Duodenal mucosa (tissue), 2 donors: ENCODE data around the gene ADARB2.

ENCODE experiments used
- H3K27ac ChIP-seq: one replicate; pipeline ENCODE4 v1.7.0; 2013; ENCODE audit warnings: low read depth, low read length
- H3K27me3 ChIP-seq, 2 donors: one replicate each; pipeline ENCODE4 v1.7.0; 2013; ENCODE audit warnings: low read length in 2 of 2, control low read depth in 1 of 2; ENCODE audit not compliant: insufficient read depth in 2 of 2, control insufficient read depth in 1 of 2
- H3K36me3 ChIP-seq, 2 donors: one replicate each; pipeline ENCODE4 v1.7.0; 2013; ENCODE audit warnings: low read length in 2 of 2, control low read depth in 1 of 2; ENCODE audit not compliant: insufficient read depth in 2 of 2, control insufficient read depth in 1 of 2
- H3K4me1 ChIP-seq, 2 donors: one replicate each; pipeline ENCODE4 v1.7.0; 2013; ENCODE audit warnings: low read length in 2 of 2, control low read depth in 1 of 2; ENCODE audit not compliant: insufficient read depth in 2 of 2, control insufficient read depth in 1 of 2
- H3K4me3 ChIP-seq, 2 donors: one replicate each; pipeline ENCODE4 v1.7.0; 2013; ENCODE audit warnings: low read length in 2 of 2, low read depth in 1 of 2
- H3K9ac ChIP-seq, 2 donors: one replicate each; pipeline ENCODE4 v1.7.0; 2013; ENCODE audit warnings: low read length in 2 of 2, low read depth in 1 of 2
- H3K9me3 ChIP-seq, 2 donors: one replicate each; pipeline ENCODE4 v1.7.0; 2013; ENCODE audit warnings: low read length in 2 of 2, control low read depth in 1 of 2; ENCODE audit not compliant: control insufficient read depth in 1 of 2

The ADARB2 gene

DNA sequence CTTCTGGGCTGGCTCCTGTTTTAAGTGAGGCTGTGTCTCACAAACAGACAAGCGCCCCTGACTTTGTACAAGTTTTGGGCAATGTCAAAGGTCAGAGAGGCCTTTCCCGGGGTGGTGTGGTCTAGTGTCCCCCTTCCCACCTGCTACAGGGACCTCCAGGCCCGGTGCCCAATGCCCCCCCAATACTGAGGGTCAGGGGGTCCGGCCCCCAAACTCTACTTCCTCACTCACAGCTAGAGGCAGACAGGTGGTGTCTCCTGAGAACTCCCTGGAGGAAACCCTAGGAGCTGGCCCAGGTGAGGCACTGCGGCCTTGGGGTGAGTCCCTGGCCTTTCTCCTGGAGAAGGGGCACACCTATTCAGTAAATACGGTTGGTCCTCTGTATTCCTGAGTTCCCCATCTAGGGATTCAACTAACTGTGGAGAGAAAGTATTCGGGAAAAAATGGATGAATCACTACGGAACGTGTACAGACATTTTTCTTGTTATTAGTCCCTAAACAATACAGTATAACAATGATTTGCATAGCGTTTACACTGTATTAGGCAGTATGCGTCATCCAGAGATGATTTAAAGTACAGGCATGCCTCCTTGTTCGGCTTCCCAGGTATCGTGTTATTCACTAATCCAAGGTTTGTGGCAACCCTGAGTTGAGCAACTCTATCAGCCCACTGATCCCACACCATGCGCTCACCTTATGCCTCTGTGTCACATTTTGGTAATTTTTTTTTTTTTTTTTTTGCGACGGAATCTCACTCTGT is 373.0 kb downstream of the ADARB2 start:
- Histone ChIP-seq H3K27ac (no peak overlapping the region), H3K36me3 (no peaks in the 10 kb centered on the region), H3K9me3 (no peaks in the 10 kb centered on the region), H3K27me3 (no peaks in the 10 kb centered on the region), H3K4me3 (no peak overlapping the region), H3K9ac (no peak overlapping the region), H3K4me1 (peaks cover 10 to 21% of the 10 kb centered on the region in 2 donors)

DNA sequence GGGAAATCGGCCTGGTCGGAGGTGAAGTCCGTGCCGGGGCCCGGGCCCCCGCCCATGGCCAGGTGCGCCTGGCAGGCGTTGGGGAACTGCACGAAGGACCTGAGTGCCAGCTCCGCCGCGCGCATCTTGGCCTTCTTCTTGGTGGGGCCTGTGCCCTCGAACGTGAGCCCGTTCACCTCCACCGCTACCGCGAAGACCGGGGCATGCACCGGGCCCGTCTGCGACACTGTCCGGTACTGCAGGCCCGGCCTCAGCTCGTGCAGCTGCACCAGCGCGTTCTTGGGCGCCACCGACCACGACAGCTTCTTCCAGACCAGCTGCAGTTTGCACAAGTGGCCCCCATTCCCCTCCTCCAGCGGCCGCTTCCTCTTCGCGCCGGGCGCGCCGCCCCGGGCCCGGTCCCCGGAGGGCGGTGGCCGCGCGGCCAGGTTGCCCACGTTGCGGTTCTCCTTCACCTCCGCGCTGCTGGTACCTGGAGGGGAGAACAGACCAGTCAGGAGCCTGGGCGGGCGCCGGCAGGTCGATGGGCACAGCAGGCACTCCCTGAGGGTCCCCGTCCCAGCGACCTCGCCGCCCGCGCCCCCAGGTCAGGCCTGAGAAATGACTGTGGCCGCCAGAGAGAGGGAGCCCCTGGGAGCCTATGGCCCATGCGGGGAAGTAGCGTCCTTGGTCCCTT is 373.7 kb downstream of the ADARB2 start:
- peaks cover 10 to 14% of the 10 kb centered on the region in 2 donors for H3K4me1 ChIP-seq
- no peak overlapping the region for H3K9ac ChIP-seq
- no peaks in the 10 kb centered on the region for H3K36me3 ChIP-seq
- H3K27ac ChIP-seq = no peak overlapping the region
- no peaks in the 10 kb centered on the region for H3K9me3 ChIP-seq
- H3K27me3 ChIP-seq = no peaks in the 10 kb centered on the region
- H3K4me3 ChIP-seq = no peak overlapping the region

DNA sequence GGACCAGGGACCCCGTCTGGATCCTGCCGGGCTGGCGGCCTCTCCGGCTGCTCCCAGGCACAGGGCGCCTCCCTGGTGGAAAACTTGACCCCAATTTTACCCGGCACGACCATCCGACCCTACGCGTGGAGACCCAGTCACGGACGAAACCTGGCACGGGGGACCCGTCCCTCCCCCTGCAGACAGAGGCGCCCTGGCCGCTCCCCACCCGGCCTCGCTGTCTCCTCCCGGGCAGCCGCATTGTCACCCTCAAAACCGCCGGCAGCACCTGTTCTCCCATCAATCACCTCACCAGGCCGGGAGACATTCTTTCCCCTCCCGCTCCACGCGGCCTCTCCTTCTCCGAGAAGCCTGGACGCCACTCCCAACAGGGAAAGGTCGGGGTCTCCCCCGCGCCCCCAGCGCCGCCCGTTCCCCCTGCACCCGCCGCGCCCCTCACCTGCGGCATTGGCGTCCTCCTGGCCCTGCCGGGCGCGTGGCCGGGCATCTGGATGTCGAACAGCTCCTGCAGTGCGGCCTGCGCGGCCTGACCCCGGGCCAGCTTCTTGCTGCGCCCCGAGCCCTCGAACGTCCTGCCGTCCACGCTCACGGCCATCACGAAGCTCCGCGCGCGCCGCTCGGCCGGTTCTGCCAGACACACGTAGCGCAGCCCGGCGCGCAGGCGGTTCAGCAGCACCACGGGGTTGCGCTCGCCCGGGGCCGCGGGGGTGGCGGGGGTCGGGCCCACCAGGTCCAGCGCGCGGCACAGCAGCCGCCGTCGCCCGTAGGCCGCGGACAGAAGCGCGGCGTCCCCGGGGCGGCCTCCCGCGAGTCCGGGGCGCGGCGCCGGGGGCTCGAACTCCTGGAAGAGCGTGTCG is 374.5 kb downstream of the ADARB2 start:
- Histone ChIP-seq H3K9me3 (no peaks in the 10 kb centered on the region), H3K4me3 (no peak overlapping the region), H3K27ac (no peak overlapping the region), H3K9ac (no peak overlapping the region), H3K27me3 (no peaks in the 10 kb centered on the region), H3K36me3 (no peaks in the 10 kb centered on the region), H3K4me1 (peaks cover 10 to 14% of the 10 kb centered on the region in 2 donors)

DNA sequence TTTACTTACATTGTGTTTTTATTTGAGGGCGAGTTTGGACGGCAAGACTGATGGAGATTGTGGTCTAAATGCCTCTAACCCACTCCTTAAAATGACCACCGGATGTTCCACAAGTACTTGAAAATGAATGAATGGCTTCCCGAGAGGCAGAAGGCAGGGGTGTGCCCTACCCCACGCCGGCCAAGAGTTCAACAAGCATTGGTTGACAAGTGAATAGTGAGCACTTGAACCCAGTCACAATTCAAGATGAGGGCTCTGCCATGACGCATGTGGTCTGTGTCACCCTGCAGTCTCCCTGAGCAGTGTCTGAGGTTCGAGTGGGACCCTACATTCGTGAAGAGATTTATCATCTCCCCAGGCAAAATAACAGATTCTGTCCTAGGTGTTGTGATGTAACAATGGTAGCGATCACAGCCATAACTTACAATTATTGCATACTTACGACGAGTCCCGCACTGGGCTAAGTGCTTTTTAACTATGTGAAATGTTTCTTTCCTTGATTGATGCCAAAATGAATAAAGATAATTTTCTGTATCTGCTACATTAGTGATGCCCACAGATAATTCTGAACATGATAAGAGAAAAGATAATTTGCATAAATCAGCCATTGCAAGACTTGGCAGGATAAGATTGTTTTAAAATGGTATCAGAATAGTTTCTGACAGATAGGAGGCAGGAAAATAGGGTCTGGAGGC is 375.8 kb downstream of the ADARB2 start:
- Histone ChIP-seq H3K4me3 (no peak overlapping the region), H3K9ac (no peak overlapping the region), H3K27ac (no peak overlapping the region), H3K27me3 (no peaks in the 10 kb centered on the region), H3K4me1 (peaks cover 7 to 9% of the 10 kb centered on the region in 2 donors), H3K36me3 (no peaks in the 10 kb centered on the region), H3K9me3 (no peaks in the 10 kb centered on the region)

GRCh38 chr10:1360558-1361164 is 376.7 kb downstream of the ADARB2 start:
- Histone ChIP-seq H3K4me1 (peaks cover 0 to under 1% of the 10 kb centered on the region in 2 donors), H3K9ac (no peak overlapping the region), H3K4me3 (no peak overlapping the region), H3K36me3 (no peaks in the 10 kb centered on the region), H3K27ac (no peak overlapping the region), H3K9me3 (no peaks in the 10 kb centered on the region), H3K27me3 (no peaks in the 10 kb centered on the region)

DNA sequence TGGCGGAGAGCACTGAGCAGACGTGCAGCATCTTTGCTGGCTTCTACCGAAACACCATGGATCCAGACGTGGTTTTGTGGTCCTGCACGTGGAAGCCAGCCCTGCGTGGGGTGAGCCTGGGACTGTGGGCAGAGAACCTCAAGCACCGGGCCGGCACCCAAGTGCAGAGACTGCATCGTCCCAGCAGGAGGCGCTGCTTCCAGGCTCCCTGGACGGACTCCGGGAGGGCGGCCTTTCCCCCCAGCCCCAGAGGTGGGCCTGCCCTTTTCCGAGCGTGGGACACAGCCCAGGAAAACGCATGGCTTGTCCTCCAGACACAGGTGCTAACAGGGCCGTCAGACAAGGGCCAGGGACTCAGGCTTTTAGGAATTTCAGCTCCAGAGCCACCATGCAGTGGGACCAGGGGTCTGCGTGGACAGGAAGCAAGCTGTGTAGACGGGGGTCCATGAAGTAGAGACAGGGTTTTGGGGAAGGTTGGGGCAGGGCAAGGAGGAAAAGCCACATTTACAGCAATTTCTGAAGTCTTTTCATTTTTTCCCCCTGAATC is 377.2 kb downstream of the ADARB2 start:
- Histone ChIP-seq H3K4me1 (no peaks in the 10 kb centered on the region), H3K27ac (no peak overlapping the region), H3K9ac (no peak overlapping the region), H3K27me3 (no peaks in the 10 kb centered on the region), H3K36me3 (no peaks in the 10 kb centered on the region), H3K4me3 (no peak overlapping the region), H3K9me3 (no peaks in the 10 kb centered on the region)

DNA sequence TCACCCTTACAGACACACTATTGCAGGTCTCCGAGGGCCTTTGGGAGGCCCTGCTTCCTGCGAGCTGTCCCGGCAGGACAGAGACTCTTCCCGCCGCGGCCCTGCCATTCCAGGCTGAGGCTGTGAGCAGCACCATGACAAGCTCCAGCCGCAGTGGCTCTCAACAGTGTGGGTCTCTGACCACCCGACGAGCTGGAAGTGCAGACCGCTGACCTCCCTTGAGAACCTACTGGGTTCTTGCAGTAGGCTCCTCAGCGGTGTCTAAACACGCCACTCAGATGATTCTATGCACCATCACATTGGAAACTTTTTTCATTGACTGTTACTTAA is 377.7 kb downstream of the ADARB2 start:
- no peak overlapping the region for H3K9ac ChIP-seq
- H3K36me3 ChIP-seq = no peaks in the 10 kb centered on the region
- H3K27me3 ChIP-seq = no peaks in the 10 kb centered on the region
- H3K9me3 ChIP-seq = no peaks in the 10 kb centered on the region
- H3K27ac ChIP-seq = no peak overlapping the region
- no peaks in the 10 kb centered on the region for H3K4me1 ChIP-seq
- no peak overlapping the region for H3K4me3 ChIP-seq

GRCh38 chr10:1358860-1359625 is 378.3 kb downstream of the ADARB2 start:
- Histone ChIP-seq H3K9ac (no peak overlapping the region), H3K4me3 (no peak overlapping the region), H3K9me3 (no peaks in the 10 kb centered on the region), H3K4me1 (no peaks in the 10 kb centered on the region), H3K27ac (no peak overlapping the region), H3K27me3 (no peaks in the 10 kb centered on the region), H3K36me3 (no peaks in the 10 kb centered on the region)

DNA sequence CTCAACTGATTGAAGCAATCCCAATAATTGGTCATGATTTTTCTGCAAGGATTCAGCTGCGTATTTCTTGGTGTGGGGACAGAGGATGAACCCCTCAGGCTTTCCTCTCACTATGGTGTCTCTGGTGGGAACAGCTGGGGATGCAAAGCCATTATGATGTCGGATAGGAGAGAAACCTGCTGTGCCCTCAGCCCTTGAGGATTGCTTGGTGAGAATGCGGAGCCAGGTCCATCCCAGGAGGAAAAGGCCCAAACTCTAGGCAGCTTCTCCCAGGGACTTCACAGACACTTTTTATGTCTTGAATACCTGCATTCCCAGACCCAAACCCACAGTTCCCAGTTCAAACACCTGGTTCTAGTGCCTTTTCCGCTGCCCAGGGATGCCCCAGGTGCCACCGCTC is 379.2 kb downstream of the ADARB2 start:
- H3K4me3 ChIP-seq = no peak overlapping the region
- H3K9me3 ChIP-seq = no peaks in the 10 kb centered on the region
- H3K27me3 ChIP-seq = no peaks in the 10 kb centered on the region
- no peak overlapping the region for H3K27ac ChIP-seq
- no peaks in the 10 kb centered on the region for H3K4me1 ChIP-seq
- no peaks in the 10 kb centered on the region for H3K36me3 ChIP-seq
- H3K9ac ChIP-seq = no peak overlapping the region
